Osteocyte (in vitro differentiated cells): ENCODE data around the gene TOGARAM1. TPM values are rescaled to one million over a fixed set of nuclear protein-coding genes. Genes with fewer than 3 reads are reported as not detected.

Experiments
- DNase-seq: peaks from one replicate; pipeline ENCODE4 v3.0.0; 2021; ENCODE audit warnings: mixed read lengths; ENCODE audit not compliant: unreplicated experiment; ENCODE audit errors: extremely low spot score
- H3K27ac Mint-ChIP-seq: one replicate; pipeline ENCODE4 v1.8.0; 2021; ENCODE audit warnings: mild to moderate bottlenecking, mixed read lengths; ENCODE audit not compliant: unreplicated experiment
- H3K27me3 Mint-ChIP-seq: one replicate; pipeline ENCODE4 v1.8.0; 2021; ENCODE audit warnings: mixed read lengths; ENCODE audit not compliant: unreplicated experiment
- H3K36me3 Mint-ChIP-seq: one replicate; pipeline ENCODE4 v1.8.0; 2021; ENCODE audit warnings: mixed read lengths; ENCODE audit not compliant: unreplicated experiment
- H3K4me1 Mint-ChIP-seq: one replicate; pipeline ENCODE4 v1.8.0; 2021; ENCODE audit warnings: mixed read lengths; ENCODE audit not compliant: unreplicated experiment
- H3K4me3 Mint-ChIP-seq: one replicate; pipeline ENCODE4 v1.8.0; 2021; ENCODE audit warnings: mild to moderate bottlenecking, moderate library complexity, mixed read lengths; ENCODE audit not compliant: unreplicated experiment
- H3K9me3 Mint-ChIP-seq: one replicate; pipeline ENCODE4 v1.8.0; 2021; ENCODE audit warnings: mixed read lengths; ENCODE audit not compliant: unreplicated experiment
- CTCF ChIP-seq: fragments of 200-600 bp; sonication (generic); IDR thresholded peaks from 2 replicates; pipeline ENCODE4 v1.5.0; 2021; ENCODE audit warnings: antibody characterized with exemption, mild to moderate bottlenecking, moderate library complexity
- total RNA-seq: library from RNA; stranded (reverse); gene quantifications from 2 replicates; pipeline ENCODE4 v1.2.1, GENCODE V29; 2021

The TOGARAM1 gene
- total RNA-seq, 1 donor from 2014 or later = 20.7 TPM

DNA sequence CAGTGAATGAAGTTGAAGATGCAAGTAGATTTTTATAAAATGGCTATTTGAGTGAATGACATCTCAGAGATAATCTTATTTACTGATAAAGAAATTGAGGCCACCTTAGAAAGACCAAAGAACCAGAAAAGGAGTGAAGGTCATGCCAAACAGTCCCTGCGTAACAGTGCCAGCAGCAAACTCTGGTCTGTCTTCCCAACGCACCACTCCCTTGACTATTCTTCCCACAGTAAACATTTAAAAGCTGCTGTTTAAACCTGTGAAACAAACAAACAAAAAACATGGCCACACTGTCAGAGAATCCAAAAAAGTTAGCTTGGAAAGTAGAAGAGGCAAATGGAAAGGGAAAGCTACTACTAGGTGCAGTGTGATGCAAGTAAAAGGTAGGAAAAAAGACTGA, 120.4 kb downstream of the TOGARAM1 start:
- no peaks in the 10 kb centered on the region for H3K9me3 Mint-ChIP-seq
- no peak overlapping the region for H3K4me3 Mint-ChIP-seq
- no peak for DNase-seq
- TF ChIP-seq CTCF = no peak
- peaks cover 31% of the 10 kb centered on the region for H3K4me1 Mint-ChIP-seq
- H3K27ac Mint-ChIP-seq = no peak overlapping the region
- H3K27me3 Mint-ChIP-seq = no peaks in the 10 kb centered on the region
- H3K36me3 Mint-ChIP-seq = peaks cover 9% of the 10 kb centered on the region

- H3K27ac Mint-ChIP-seq = peak overlapping the region; percentile 55
- H3K4me1 Mint-ChIP-seq = peaks cover 39% of the 10 kb centered on the region
- no peaks in the 10 kb centered on the region for H3K9me3 Mint-ChIP-seq
- peaks cover 9% of the 10 kb centered on the region for H3K36me3 Mint-ChIP-seq
- no peak for TF ChIP-seq CTCF
- DNase-seq = no peak
- no peaks in the 10 kb centered on the region for H3K27me3 Mint-ChIP-seq
- peak overlapping the region; percentile 97 for H3K4me3 Mint-ChIP-seq
Observed at GRCh38 chr14:45083617-45083975, 121.6 kb downstream of the TOGARAM1 start.

DNA sequence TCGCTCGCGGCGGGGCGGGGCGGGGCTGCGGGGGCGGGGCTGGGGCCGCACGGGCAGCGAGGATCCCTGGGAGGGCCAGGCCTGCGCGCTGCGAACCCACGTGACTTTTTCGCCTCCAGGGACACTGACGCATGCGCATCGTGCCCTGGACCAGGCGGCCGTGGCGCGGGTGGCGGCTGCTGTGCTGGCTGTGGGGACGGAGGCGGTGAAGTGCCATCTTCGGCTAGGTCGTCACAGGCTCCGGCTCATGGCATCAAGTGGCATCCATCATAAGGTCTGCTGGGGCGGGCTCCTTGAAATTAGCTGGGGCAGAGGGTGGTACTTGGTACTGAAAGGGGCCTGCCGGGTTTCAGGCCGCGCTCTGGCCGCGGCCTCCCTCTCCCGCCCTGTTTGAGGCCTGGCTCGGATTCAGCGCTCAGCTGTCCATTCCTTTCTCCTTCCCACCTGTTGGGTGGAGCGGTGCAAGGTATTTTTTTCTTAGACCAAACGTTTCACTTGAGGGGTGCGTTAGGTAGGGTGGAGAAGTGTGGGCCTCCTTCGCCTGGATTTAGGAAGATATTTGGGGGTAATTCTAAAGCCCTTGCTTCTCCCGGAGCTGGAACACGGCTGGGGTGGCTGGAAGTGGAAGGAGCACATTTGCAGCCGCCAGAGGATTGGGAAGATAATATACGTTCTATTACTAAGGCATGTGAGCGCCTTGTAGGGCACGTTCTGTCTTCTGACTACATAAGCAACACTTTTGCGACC, 122.2 kb downstream of the TOGARAM1 start, which contains the start of gene PRPF39:
Gene PRPF39 (plus strand): TSS at position 141 of the 747 bp plus-strand sequence. CDS start 11,124 bp downstream, outside the sequence.
- Mint-ChIP-seq H3K27ac (peak within 1 kb of the TSS; percentile 97), H3K4me1 (peaks cover 42% of the 10 kb centered on the region), H3K36me3 (peaks cover 9% of the 10 kb centered on the region), H3K27me3 (no peaks in the 10 kb centered on the region), H3K9me3 (no peaks in the 10 kb centered on the region), H3K4me3 (peak within 1 kb of the TSS; percentile 97)
- no peak for TF ChIP-seq CTCF
- DNase-seq = peak; percentile 99

GRCh38 chr14:45084946-45085346, 123.0 kb downstream of the TOGARAM1 start:
- Mint-ChIP-seq H3K27me3 (no peaks in the 10 kb centered on the region), H3K4me3 (peak overlapping the region; percentile 97), H3K4me1 (peaks cover 50% of the 10 kb centered on the region), H3K27ac (peak overlapping the region; percentile 97), H3K36me3 (peaks cover 9% of the 10 kb centered on the region), H3K9me3 (no peaks in the 10 kb centered on the region)
- no peak for TF ChIP-seq CTCF
- no peak for DNase-seq

GRCh38 chr14:45089813-45090212, 127.8 kb downstream of the TOGARAM1 start:
- peaks cover 60% of the 10 kb centered on the region for H3K4me1 Mint-ChIP-seq
- peak overlapping the region; percentile 27 for H3K27ac Mint-ChIP-seq
- TF ChIP-seq CTCF = no peak
- no peaks in the 10 kb centered on the region for H3K9me3 Mint-ChIP-seq
- H3K4me3 Mint-ChIP-seq = no peak overlapping the region
- peaks cover 12% of the 10 kb centered on the region for H3K36me3 Mint-ChIP-seq
- no peaks in the 10 kb centered on the region for H3K27me3 Mint-ChIP-seq
- no peak for DNase-seq
